ENCODE measurements around the gene MYCL. TPM values are rescaled to one million over a fixed set of nuclear protein-coding genes. Genes with fewer than 3 reads are reported as not detected.

The MYCL gene
- total and polyA plus RNA-seq, 2 of the 8 experiments (the other 6 are each of a cell fraction or from before 2014, with no cell fraction given): 20.3 to 28.8 TPM

- Histone ChIP-seq H4K20me1 (replicated peaks in 1 of 2; ENCODE audit: control insufficient read depth in 1 of 2, insufficient read depth in 2 of 2, low read length in 2 of 2) (no peaks in the 10 kb centered on the region), H3K18ac (ENCODE audit: extremely low read depth, low read length) (peak overlapping the region; percentile 22; the same call in 1 of the 2 replicates), H2BK20ac (ENCODE audit: low read length) (no peak overlapping the region), H3K79me1 (ENCODE audit: low read depth, low read length) (no peaks in the 10 kb centered on the region), H2BK15ac (ENCODE audit: low read length) (0 out of 2 replicates have a peak overlapping the region, but pooled peaks have one; percentile 72), H4K91ac (replicated peaks; ENCODE audit: insufficient read length, low read length) (no peak overlapping the region), H3K27me3 (replicated peaks in 1 of 4; ENCODE audit: control insufficient read depth in 3 of 4, extremely low read depth in 1 of 4, insufficient read depth in 3 of 4, low read length in 3 of 4) (peaks cover 3 to 12% (median 10%) of the 10 kb centered on the region in 4 experiments; a peak in 6 of 7 replicates), H3K4me2 (ENCODE audit: insufficient read depth in 1 of 2, low read depth in 2 of 2, low read length in 2 of 2) (peak overlapping the region; percentile 78 to 90), H3K9ac (replicated peaks in 1 of 4; ENCODE audit: extremely low read depth in 1 of 4, low read depth in 3 of 4, low read length in 3 of 4) (peak overlapping the region; percentile 2 to 73 (median 64); a peak in 6 of 7 replicates), H4K8ac (ENCODE audit: extremely low read depth, insufficient read depth, low read length) (peak overlapping the region; percentile 85; the same call in 1 of the 2 replicates), H2BK120ac (replicated peaks; ENCODE audit: low read depth, low read length) (no peak overlapping the region), H2BK12ac (ENCODE audit: low read depth, low read length) (no peak overlapping the region), H3K4me1 (replicated peaks in 1 of 4; ENCODE audit: control insufficient read depth in 3 of 4, insufficient read depth in 4 of 4, low read length in 3 of 4) (peaks cover 14 to 33% (median 18%) of the 10 kb centered on the region in 4 experiments; a peak in 6 of 7 replicates), H3K79me2 (ENCODE audit: control insufficient read depth in 1 of 2, insufficient read depth in 2 of 2, low read length in 2 of 2) (peaks cover 0 to 10% of the 10 kb centered on the region in 2 experiments; a peak in 1 of 4 replicates), H2AFZ (ENCODE audit: low read length) (no peak overlapping the region), H4K5ac (ENCODE audit: insufficient read length, low read depth, low read length) (peak overlapping the region; percentile 27), H2AK5ac (ENCODE audit: low read depth, low read length) (no peak overlapping the region), H3K36me3 (ENCODE audit: control insufficient read depth in 2 of 4, insufficient read depth in 4 of 4, low read length in 3 of 4) (peaks cover 0 to 3% (median 0%) of the 10 kb centered on the region in 4 experiments; a peak in 1 of 8 replicates), H2BK5ac (ENCODE audit: low read depth, low read length) (no peak overlapping the region; the same call in 1 of the 2 replicates), H3K56ac (replicated peaks; ENCODE audit: insufficient read length, low read depth, low read length) (no peak overlapping the region), H3K27ac (ENCODE audit: low read depth, low read length) (no peak overlapping the region), H3K14ac (ENCODE audit: insufficient read length) (no peak overlapping the region), H3K4me3 (ENCODE audit: extremely low read depth in 1 of 4, insufficient read depth in 2 of 4, low read depth in 3 of 4, low read length in 4 of 4) (peak overlapping the region; percentile 81 to 89 (median 84)), H3K23me2 (ENCODE audit: low read depth, low read length) (peaks cover 21% of the 10 kb centered on the region), H3K4ac (replicated peaks; ENCODE audit: insufficient read length, low read depth, low read length) (no peak overlapping the region), H3K23ac (ENCODE audit: insufficient read length) (no peak overlapping the region), H3K9me3 (ENCODE audit: insufficient read depth in 2 of 2, low read depth in 1 of 2, low read length in 1 of 2) (no peaks in the 10 kb centered on the region)
- ChIA-PET POLR2A (ENCODE audit: partially characterized antibody) (interaction anchor here (1.1 to 4.8 kb wide), 18 partner anchors 8 to 144 kb away, joined by 3 to 43 read pairs (median 7); partner anchors contain the start of genes CAP1, MFSD2A and TRIT1), CTCF (ENCODE audit: partially characterized antibody) (interaction anchor here (1.3 to 17.0 kb wide), 13 partner anchors 10 to 119 kb away, joined by 3 to 184 read pairs (median 5); no protein-coding TSS in a partner anchor)
- 3% methylated on average over 16 of the region's 28 CpGs; no CpG with 5 or more reads in 1 of the 2 experiments for WGBS, 2 experiments (ENCODE audit: extremely low coverage in 1 of 2, insufficient coverage in 1 of 2, insufficient read length in 1 of 2, insufficient replicate concordance in 2 of 2, low coverage in 1 of 2, low lambda C conversion rate in 2 of 2, missing lambda C conversion rate in 1 of 2)
- TF ChIP-seq EZH2 (IDR thresholded peaks at IDR 0.05; ENCODE audit: low read depth, low read length, severe bottlenecking) (peak; percentile 8), EP300 (IDR thresholded peaks at IDR 0.05; ENCODE audit: borderline replicate concordance in 1 of 2, low read depth in 2 of 2, low read length in 2 of 2) (peak in 1 of 2 experiments; percentile 1; a peak in 1 of 3 replicates), HDAC6 (IDR thresholded peaks at IDR 0.05; ENCODE audit: low read depth, low read length) (no peak), CBX8 (IDR thresholded peaks at IDR 0.05; ENCODE audit: borderline replicate concordance, low read depth, low read length) (no peak), MAFK (IDR thresholded peaks at IDR 0.05; ENCODE audit: low read depth, low read length) (no peak)
- no peak for FAIRE-seq
- no peak for DNase-seq (ENCODE audit: low read depth in 1 of 2, low spot score in 2 of 2)
Measured at GRCh38 chr1:39901464-39901713, 328 bp downstream of the MYCL start.

Data from H1 (cell line).